ENCODE results near the gene SSTR1. TPM values are rescaled to one million over a fixed set of nuclear protein-coding genes. Genes with fewer than 3 reads are reported as not detected.

Gene SSTR1
- total and polyA plus RNA-seq, 2 of the 13 experiments (the other 11 are each of a cell fraction or from before 2014, with no cell fraction given), result 0.04 TPM

- TF ChIP-seq, protein P1, sequence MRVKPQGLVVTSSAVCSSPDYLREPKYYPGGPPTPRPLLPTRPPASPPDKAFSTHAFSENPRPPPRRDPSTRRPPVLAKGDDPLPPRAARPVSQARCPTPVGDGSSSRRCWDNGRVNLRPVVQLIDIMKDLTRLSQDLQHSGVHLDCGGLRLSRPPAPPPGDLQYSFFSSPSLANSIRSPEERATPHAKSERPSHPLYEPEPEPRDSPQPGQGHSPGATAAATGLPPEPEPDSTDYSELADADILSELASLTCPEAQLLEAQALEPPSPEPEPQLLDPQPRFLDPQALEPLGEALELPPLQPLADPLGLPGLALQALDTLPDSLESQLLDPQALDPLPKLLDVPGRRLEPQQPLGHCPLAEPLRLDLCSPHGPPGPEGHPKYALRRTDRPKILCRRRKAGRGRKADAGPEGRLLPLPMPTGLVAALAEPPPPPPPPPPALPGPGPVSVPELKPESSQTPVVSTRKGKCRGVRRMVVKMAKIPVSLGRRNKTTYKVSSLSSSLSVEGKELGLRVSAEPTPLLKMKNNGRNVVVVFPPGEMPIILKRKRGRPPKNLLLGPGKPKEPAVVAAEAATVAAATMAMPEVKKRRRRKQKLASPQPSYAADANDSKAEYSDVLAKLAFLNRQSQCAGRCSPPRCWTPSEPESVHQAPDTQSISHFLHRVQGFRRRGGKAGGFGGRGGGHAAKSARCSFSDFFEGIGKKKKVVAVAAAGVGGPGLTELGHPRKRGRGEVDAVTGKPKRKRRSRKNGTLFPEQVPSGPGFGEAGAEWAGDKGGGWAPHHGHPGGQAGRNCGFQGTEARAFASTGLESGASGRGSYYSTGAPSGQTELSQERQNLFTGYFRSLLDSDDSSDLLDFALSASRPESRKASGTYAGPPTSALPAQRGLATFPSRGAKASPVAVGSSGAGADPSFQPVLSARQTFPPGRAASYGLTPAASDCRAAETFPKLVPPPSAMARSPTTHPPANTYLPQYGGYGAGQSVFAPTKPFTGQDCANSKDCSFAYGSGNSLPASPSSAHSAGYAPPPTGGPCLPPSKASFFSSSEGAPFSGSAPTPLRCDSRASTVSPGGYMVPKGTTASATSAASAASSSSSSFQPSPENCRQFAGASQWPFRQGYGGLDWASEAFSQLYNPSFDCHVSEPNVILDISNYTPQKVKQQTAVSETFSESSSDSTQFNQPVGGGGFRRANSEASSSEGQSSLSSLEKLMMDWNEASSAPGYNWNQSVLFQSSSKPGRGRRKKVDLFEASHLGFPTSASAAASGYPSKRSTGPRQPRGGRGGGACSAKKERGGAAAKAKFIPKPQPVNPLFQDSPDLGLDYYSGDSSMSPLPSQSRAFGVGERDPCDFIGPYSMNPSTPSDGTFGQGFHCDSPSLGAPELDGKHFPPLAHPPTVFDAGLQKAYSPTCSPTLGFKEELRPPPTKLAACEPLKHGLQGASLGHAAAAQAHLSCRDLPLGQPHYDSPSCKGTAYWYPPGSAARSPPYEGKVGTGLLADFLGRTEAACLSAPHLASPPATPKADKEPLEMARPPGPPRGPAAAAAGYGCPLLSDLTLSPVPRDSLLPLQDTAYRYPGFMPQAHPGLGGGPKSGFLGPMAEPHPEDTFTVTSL (CRISPR knock-in tag; IDR thresholded peaks at IDR 0.05; ENCODE audit: borderline replicate concordance), result no peak
- TF ChIP-seq FOXK2 (IDR thresholded peaks at IDR 0.05), result no peak
- TF ChIP-seq, protein P2, sequence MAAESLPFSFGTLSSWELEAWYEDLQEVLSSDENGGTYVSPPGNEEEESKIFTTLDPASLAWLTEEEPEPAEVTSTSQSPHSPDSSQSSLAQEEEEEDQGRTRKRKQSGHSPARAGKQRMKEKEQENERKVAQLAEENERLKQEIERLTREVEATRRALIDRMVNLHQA (CRISPR knock-in tag; IDR thresholded peaks at IDR 0.05), result no peak
- TF ChIP-seq, protein P3, sequence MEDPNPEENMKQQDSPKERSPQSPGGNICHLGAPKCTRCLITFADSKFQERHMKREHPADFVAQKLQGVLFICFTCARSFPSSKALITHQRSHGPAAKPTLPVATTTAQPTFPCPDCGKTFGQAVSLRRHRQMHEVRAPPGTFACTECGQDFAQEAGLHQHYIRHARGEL (CRISPR knock-in tag; IDR thresholded peaks at IDR 0.05), result no peak
- TF ChIP-seq ZNF12 (CRISPR knock-in tag; IDR thresholded peaks at IDR 0.05), result no peak
- no peak for TF ChIP-seq FOSL2 (CRISPR knock-in tag; IDR thresholded peaks at IDR 0.05)
- TF ChIP-seq SKI (IDR thresholded peaks at IDR 0.05; ENCODE audit: partially characterized antibody), result no peak
- no peak for TF ChIP-seq SMAD9 (CRISPR knock-in tag; IDR thresholded peaks at IDR 0.05)
- no peak for TF ChIP-seq ZBTB1 (CRISPR knock-in tag; IDR thresholded peaks at IDR 0.05; ENCODE audit: borderline replicate concordance)
- no peak for TF ChIP-seq ZNF644 (CRISPR knock-in tag; IDR thresholded peaks at IDR 0.05; ENCODE audit: low read depth)
- no peak for TF ChIP-seq ZNF441 (CRISPR knock-in tag; IDR thresholded peaks at IDR 0.05; ENCODE audit: borderline replicate concordance)
These were observed 48.8 kb downstream of the SSTR1 start (continued) for GRCh38 chr14:38256533-38256840.

All from HepG2 (cell line).